WTC11 (cell line): ENCODE data around the gene XRN1. TPM values are rescaled to one million over a fixed set of nuclear protein-coding genes. Genes with fewer than 3 reads are reported as not detected.

Source experiments
- ATAC-seq: fragments of 200-7000 bp; cut with Tn5 transposase; 2 replicates; pipeline ENCODE4 v1.10.0; 2021; ENCODE audit warnings: mild to moderate bottlenecking, moderate library complexity
- CTCF ChIA-PET: fragments of 300-600 bp; sonication (Branson Sonifier 250); formaldehyde crosslinking; loops from one replicate; lab custom pipeline; 2021; ENCODE audit warnings: antibody characterized with exemption; lab: Charles Lee
- POLR2A ChIA-PET: fragments of 350-600 bp; sonication (Branson Sonifier 250); formaldehyde crosslinking; loops from one replicate; lab custom pipeline; 2021; ENCODE audit warnings: antibody characterized with exemption; lab: Charles Lee
- DNase-seq: peaks from one replicate; pipeline ENCODE4 v3.0.0; 2021; ENCODE audit warnings: low spot score
- H3K27ac Mint-ChIP-seq: 2 replicates; pipeline ENCODE4 v1.8.0; 2021; ENCODE audit warnings: mixed read lengths
- H3K27me3 Mint-ChIP-seq: 2 replicates; pipeline ENCODE4 v1.8.0; 2021; ENCODE audit warnings: low read depth, mild to moderate bottlenecking, moderate library complexity, mixed read lengths
- H3K36me3 Mint-ChIP-seq: 2 replicates; pipeline ENCODE4 v1.8.0; 2021; ENCODE audit warnings: mixed read lengths
- H3K4me1 Mint-ChIP-seq: 2 replicates; pipeline ENCODE4 v1.8.0; 2022; ENCODE audit warnings: mixed read lengths
- H3K4me3 Mint-ChIP-seq: 2 replicates; pipeline ENCODE4 v1.8.0; 2021; ENCODE audit warnings: mild to moderate bottlenecking, moderate library complexity, mixed read lengths
- H3K9me3 Mint-ChIP-seq: 2 replicates; pipeline ENCODE4 v1.8.0; 2021; ENCODE audit warnings: mixed read lengths
- CREB1 ChIP-seq: sonication (generic); formaldehyde crosslinking; IDR thresholded peaks from 2 replicates; pipeline ENCODE4 v1.8.0; 2023; ENCODE audit warnings: mild to moderate bottlenecking, missing genetic modification reagents
- ESRRA ChIP-seq: sonication (generic); formaldehyde crosslinking; IDR thresholded peaks from 2 replicates; pipeline ENCODE4 v1.8.1; 2022; ENCODE audit warnings: mild to moderate bottlenecking, missing genetic modification reagents, borderline replicate concordance
- GRHL2 ChIP-seq: fragments of 250-450 bp; sonication (Bioruptor Pico); IDR thresholded peaks from 2 replicates; pipeline ENCODE4 v1.8.0; 2022; ENCODE audit warnings: mild to moderate bottlenecking, moderate library complexity; ENCODE audit not compliant: insufficient replicate concordance, severe bottlenecking
- GTF2I ChIP-seq: fragments of 250-450 bp; sonication (Bioruptor Pico); conservative IDR thresholded peaks from 2 replicates; pipeline ENCODE4 v1.4.0; 2021; ENCODE audit warnings: mild to moderate bottlenecking
- HMGA2 ChIP-seq: fragments of 250-450 bp; sonication (Bioruptor Pico); IDR thresholded peaks from 2 replicates; pipeline ENCODE4 v1.4.0; 2021; ENCODE audit warnings: mild to moderate bottlenecking, moderate library complexity
- JAZF1 ChIP-seq: fragments of 250-450 bp; sonication (Bioruptor Pico); IDR thresholded peaks from 2 replicates; pipeline ENCODE4 v1.9.0; 2021; ENCODE audit warnings: moderate library complexity, mild to moderate bottlenecking, inconsistent platforms
- JUN ChIP-seq: sonication (generic); formaldehyde crosslinking; IDR thresholded peaks from 2 replicates; pipeline ENCODE4 v1.8.0; 2023; ENCODE audit warnings: mild to moderate bottlenecking, missing genetic modification reagents
- NFE2L1 ChIP-seq: sonication (generic); formaldehyde crosslinking; IDR thresholded peaks from 2 replicates; pipeline ENCODE4 v1.8.1; 2023; ENCODE audit warnings: missing genetic modification reagents
- PRRX2 ChIP-seq: fragments of 250-450 bp; sonication (Bioruptor Pico); IDR thresholded peaks from 2 replicates; pipeline ENCODE4 v1.8.0; 2021; ENCODE audit warnings: mild to moderate bottlenecking
- ZNF232 ChIP-seq: sonication (generic); formaldehyde crosslinking; IDR thresholded peaks from 2 replicates; pipeline ENCODE4 v1.8.0; 2022; ENCODE audit warnings: mild to moderate bottlenecking, missing genetic modification reagents
- ZNF263 ChIP-seq: sonication (generic); formaldehyde crosslinking; IDR thresholded peaks from 2 replicates; pipeline ENCODE4 v1.8.1; 2022; ENCODE audit warnings: low read depth, mild to moderate bottlenecking, moderate library complexity, missing genetic modification reagents
- total RNA-seq: library from RNA; stranded (reverse); gene quantifications from 3 replicates; pipeline ENCODE4 v1.2.3, GENCODE V29; 2021
- TF ChIP-seq, protein P1 (sequence below): sonication (generic); formaldehyde crosslinking; IDR thresholded peaks from 2 replicates; pipeline ENCODE4 v1.8.1; 2022; ENCODE audit warnings: low read depth, missing genetic modification reagents, borderline replicate concordance
- TF ChIP-seq, protein P2 (sequence below): sonication (generic); formaldehyde crosslinking; IDR thresholded peaks from 2 replicates; pipeline ENCODE4 v1.8.1; 2022; ENCODE audit warnings: missing genetic modification reagents, borderline replicate concordance
- TF ChIP-seq, protein P3 (sequence below): sonication (generic); formaldehyde crosslinking; IDR thresholded peaks from 2 replicates; pipeline ENCODE4 v1.8.0; 2022; ENCODE audit warnings: mild to moderate bottlenecking, missing genetic modification reagents
- TF ChIP-seq, protein P4 (sequence below): sonication (generic); formaldehyde crosslinking; conservative IDR thresholded peaks from 2 replicates; pipeline ENCODE4 v1.8.1; 2023; ENCODE audit warnings: mild to moderate bottlenecking, low read depth, missing genetic modification reagents, moderate library complexity
- TF ChIP-seq, protein P5 (sequence below): sonication (generic); formaldehyde crosslinking; IDR thresholded peaks from 2 replicates; pipeline ENCODE4 v1.8.0; 2023; ENCODE audit warnings: missing genetic modification reagents, mild to moderate bottlenecking, borderline replicate concordance
- TF ChIP-seq, protein P6 (sequence below): fragments of 250-450 bp; sonication (Bioruptor Pico); conservative IDR thresholded peaks from 2 replicates; pipeline ENCODE4 v1.9.0; 2021; ENCODE audit warnings: mild to moderate bottlenecking

XRN1 gene
- total RNA-seq, 1 experiment from 2014 or later, result 19.2 TPM

DNA sequence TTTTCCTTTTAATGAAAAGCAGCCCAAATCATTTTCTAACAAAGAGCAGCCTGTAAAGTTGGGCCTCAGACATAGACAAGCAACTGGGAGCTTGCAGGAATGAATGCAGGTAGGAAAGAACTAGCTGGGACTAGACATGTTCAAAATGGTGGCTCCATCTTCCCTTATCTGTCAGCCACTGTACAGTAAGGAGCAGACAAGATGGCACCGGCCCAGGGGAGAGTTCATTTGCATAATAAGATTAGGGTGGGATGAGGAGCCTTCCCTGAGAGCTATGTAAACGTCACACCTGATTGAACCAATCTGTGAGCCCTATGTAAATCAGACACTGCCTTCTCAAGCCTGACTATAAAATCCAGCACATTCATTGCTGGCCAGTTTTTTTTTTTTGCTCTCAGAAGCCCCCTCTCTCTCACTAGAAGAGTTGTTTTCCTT is 162.7 kb downstream of the XRN1 start:
- Mint-ChIP-seq H3K27ac (no peak overlapping the region), H3K4me1 (no peaks in the 10 kb centered on the region), H3K4me3 (no peak overlapping the region), H3K9me3 (peaks cover 64% of the 10 kb centered on the region), H3K36me3 (peaks cover 42% of the 10 kb centered on the region), H3K27me3 (peaks cover 8% of the 10 kb centered on the region)
- ATAC-seq (no peak), DNase-seq (no peak)
- CTCF ChIA-PET, result interaction anchor here (1.5 kb wide), 1 partner anchor 159 kb away, joined by 3 read pairs; no protein-coding TSS in a partner anchor
- TF ChIP-seq CREB1 (CRISPR knock-in tag) (no peak), ZNF232 (CRISPR knock-in tag) (no peak), PRRX2 (no peak), HMGA2 (CRISPR knock-in tag) (no peak), ZNF263 (CRISPR knock-in tag) (no peak), NFE2L1 (CRISPR knock-in tag) (no peak), GTF2I (CRISPR knock-in tag) (no peak), GRHL2 (CRISPR knock-in tag) (no peak)
- TF ChIP-seq, protein P1, sequence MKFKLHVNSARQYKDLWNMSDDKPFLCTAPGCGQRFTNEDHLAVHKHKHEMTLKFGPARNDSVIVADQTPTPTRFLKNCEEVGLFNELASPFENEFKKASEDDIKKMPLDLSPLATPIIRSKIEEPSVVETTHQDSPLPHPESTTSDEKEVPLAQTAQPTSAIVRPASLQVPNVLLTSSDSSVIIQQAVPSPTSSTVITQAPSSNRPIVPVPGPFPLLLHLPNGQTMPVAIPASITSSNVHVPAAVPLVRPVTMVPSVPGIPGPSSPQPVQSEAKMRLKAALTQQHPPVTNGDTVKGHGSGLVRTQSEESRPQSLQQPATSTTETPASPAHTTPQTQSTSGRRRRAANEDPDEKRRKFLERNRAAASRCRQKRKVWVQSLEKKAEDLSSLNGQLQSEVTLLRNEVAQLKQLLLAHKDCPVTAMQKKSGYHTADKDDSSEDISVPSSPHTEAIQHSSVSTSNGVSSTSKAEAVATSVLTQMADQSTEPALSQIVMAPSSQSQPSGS (CRISPR knock-in tag), result no peak
- TF ChIP-seq, protein P2, sequence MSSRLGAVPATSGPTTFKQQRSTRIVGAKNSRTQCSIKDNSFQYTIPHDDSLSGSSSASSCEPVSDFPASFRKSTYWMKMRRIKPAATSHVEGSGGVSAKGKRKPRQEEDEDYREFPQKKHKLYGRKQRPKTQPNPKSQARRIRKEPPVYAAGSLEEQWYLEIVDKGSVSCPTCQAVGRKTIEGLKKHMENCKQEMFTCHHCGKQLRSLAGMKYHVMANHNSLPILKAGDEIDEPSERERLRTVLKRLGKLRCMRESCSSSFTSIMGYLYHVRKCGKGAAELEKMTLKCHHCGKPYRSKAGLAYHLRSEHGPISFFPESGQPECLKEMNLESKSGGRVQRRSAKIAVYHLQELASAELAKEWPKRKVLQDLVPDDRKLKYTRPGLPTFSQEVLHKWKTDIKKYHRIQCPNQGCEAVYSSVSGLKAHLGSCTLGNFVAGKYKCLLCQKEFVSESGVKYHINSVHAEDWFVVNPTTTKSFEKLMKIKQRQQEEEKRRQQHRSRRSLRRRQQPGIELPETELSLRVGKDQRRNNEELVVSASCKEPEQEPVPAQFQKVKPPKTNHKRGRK (CRISPR knock-in tag), result no peak
- TF ChIP-seq, protein P3, sequence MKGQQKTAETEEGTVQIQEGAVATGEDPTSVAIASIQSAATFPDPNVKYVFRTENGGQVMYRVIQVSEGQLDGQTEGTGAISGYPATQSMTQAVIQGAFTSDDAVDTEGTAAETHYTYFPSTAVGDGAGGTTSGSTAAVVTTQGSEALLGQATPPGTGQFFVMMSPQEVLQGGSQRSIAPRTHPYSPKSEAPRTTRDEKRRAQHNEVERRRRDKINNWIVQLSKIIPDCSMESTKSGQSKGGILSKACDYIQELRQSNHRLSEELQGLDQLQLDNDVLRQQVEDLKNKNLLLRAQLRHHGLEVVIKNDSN, result no peak
- TF ChIP-seq, protein P4, sequence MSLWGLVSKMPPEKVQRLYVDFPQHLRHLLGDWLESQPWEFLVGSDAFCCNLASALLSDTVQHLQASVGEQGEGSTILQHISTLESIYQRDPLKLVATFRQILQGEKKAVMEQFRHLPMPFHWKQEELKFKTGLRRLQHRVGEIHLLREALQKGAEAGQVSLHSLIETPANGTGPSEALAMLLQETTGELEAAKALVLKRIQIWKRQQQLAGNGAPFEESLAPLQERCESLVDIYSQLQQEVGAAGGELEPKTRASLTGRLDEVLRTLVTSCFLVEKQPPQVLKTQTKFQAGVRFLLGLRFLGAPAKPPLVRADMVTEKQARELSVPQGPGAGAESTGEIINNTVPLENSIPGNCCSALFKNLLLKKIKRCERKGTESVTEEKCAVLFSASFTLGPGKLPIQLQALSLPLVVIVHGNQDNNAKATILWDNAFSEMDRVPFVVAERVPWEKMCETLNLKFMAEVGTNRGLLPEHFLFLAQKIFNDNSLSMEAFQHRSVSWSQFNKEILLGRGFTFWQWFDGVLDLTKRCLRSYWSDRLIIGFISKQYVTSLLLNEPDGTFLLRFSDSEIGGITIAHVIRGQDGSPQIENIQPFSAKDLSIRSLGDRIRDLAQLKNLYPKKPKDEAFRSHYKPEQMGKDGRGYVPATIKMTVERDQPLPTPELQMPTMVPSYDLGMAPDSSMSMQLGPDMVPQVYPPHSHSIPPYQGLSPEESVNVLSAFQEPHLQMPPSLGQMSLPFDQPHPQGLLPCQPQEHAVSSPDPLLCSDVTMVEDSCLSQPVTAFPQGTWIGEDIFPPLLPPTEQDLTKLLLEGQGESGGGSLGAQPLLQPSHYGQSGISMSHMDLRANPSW (CRISPR knock-in tag), result no peak
- POLR2A ChIA-PET, result no interaction called here

DNA sequence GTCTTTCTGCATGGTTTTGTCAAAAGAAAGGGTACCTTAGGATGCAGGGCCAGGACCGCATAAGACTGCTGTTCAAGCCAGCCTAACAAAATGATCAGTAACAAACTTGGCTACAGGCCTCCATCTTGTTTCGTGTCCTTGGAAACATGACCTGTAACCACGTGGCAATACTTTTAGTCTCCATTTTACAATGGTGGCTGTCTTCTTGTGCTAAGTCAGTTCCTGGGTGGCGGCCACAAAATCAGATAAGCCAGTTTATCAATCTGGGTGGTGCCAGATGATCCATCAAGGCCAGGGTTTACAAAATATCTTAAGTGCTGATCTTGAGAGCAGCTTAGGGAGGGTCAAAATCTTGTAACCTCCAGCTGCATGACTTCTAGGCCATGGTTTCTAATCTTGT is 165.3 kb downstream of the XRN1 start:
- Mint-ChIP-seq H3K9me3 (peaks cover 56% of the 10 kb centered on the region), H3K4me1 (no peaks in the 10 kb centered on the region), H3K36me3 (peaks cover 33% of the 10 kb centered on the region), H3K27ac (no peak overlapping the region), H3K27me3 (peaks cover 15% of the 10 kb centered on the region), H3K4me3 (no peak overlapping the region)
- POLR2A ChIA-PET, result no interaction called here
- ATAC-seq, result no peak
- CTCF ChIA-PET, result interaction anchor here (0.6 to 1.9 kb wide), 2 partner anchors 106 to 157 kb away, joined by 3 to 6 read pairs; no protein-coding TSS in a partner anchor
- TF ChIP-seq JUN, result no peak
- TF ChIP-seq ESRRA (CRISPR knock-in tag), result no peak
- TF ChIP-seq, protein P5, sequence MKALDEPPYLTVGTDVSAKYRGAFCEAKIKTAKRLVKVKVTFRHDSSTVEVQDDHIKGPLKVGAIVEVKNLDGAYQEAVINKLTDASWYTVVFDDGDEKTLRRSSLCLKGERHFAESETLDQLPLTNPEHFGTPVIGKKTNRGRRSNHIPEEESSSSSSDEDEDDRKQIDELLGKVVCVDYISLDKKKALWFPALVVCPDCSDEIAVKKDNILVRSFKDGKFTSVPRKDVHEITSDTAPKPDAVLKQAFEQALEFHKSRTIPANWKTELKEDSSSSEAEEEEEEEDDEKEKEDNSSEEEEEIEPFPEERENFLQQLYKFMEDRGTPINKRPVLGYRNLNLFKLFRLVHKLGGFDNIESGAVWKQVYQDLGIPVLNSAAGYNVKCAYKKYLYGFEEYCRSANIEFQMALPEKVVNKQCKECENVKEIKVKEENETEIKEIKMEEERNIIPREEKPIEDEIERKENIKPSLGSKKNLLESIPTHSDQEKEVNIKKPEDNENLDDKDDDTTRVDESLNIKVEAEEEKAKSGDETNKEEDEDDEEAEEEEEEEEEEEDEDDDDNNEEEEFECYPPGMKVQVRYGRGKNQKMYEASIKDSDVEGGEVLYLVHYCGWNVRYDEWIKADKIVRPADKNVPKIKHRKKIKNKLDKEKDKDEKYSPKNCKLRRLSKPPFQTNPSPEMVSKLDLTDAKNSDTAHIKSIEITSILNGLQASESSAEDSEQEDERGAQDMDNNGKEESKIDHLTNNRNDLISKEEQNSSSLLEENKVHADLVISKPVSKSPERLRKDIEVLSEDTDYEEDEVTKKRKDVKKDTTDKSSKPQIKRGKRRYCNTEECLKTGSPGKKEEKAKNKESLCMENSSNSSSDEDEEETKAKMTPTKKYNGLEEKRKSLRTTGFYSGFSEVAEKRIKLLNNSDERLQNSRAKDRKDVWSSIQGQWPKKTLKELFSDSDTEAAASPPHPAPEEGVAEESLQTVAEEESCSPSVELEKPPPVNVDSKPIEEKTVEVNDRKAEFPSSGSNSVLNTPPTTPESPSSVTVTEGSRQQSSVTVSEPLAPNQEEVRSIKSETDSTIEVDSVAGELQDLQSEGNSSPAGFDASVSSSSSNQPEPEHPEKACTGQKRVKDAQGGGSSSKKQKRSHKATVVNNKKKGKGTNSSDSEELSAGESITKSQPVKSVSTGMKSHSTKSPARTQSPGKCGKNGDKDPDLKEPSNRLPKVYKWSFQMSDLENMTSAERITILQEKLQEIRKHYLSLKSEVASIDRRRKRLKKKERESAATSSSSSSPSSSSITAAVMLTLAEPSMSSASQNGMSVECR (CRISPR knock-in tag), result no peak
- TF ChIP-seq, protein P6, sequence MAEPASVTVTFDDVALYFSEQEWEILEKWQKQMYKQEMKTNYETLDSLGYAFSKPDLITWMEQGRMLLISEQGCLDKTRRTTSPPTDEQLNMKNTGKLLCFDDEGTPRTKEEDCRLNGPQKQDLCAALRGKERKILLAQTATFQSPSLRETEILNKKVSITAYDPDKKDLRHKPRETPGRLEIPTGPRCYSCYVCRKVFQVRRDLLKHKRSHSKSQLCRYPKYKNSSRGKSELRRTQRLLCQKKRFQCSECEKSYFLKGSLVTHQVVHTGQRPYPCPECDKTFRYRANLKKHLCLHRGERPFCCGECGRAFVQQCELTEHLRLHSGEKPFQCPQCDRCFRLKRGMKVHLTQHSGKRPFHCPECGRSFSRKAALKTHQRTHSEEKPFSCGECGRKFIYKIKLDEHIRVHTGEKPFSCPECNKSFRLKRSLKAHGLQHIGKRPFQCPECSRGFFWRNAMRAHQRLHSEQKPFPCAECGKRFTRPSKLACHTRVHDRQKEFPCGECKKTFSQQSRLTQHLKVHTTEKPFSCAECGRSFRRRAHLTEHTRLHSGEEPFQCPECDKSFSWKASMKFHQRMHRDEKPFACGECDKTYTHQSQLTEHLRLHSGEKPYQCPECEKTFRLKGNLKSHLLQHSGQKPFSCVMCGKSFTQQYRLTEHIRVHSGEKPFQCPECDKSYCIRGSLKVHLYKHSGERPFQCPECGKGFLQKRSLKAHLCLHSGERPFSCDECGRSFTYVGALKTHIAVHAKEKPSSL (CRISPR knock-in tag), result no peak
- no peak for TF ChIP-seq JAZF1
- DNase-seq, result no peak
